NCI-H2029 treated with DMSO at 0.1 percent for 48 hours (cell line): ENCODE results near the gene PBX4.
"Not testable (repeated sequence)": the region's sequence is repeated elsewhere in the genome, so short reads cannot be mapped to it uniquely, and the experiment has no call there.

Experiments
- DNase-seq: peaks from one replicate; lab custom pipeline; 2025; lab: John Stamatoyannopoulos, UW

Gene PBX4

GRCh38 chr19:19626516-19627472, 8.3 kb upstream of the PBX4 start:
- no peak for DNase-seq

DNA sequence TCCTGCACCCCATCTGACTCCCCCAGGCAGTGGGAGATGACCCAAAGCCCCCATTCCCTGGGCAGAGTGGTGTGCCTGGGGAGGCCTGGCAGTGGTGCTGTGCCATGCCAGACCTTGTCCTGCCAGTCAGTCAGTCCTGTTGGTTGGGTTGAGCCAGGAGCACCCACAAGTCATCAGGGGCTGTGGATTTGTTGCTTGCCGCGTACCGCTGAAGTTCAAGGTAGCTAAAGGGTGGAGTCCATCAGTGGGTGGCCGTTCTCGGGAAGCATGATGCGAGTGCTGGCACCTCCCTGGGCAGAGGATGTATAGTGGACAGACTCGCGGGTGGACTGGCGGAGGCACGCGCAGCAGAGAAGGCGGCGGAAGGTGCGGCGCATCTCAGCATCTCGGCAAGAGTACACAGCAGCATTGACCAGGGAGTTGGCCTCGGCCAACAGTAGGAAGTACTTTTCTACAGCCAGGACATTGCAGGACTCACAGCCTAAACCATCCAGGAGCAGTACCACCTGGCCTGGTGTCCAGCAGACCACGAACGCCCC, 5.6 kb upstream of the PBX4 start:
- DNase-seq, result no peak

DNA sequence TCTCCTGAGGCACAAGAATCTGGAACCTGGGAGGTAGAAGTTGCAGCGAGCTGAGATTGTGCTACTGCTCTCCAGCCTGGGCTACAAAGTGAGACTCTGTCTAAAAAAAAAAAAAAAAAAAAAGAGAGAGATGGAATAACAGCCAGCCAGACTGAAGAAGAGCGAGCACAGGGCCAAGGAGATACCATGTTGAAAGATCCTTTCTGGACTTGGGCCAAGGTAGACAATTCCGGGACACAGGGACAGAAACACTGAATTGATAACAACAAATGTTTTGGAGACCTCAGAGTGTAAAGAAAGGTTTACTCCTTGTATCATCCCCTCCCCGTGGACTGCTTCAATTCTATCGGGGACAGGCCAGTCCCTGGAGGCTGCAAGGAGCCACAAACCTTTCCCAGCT, 4.9 kb upstream of the PBX4 start:
- DNase-seq, result no peak

DNA sequence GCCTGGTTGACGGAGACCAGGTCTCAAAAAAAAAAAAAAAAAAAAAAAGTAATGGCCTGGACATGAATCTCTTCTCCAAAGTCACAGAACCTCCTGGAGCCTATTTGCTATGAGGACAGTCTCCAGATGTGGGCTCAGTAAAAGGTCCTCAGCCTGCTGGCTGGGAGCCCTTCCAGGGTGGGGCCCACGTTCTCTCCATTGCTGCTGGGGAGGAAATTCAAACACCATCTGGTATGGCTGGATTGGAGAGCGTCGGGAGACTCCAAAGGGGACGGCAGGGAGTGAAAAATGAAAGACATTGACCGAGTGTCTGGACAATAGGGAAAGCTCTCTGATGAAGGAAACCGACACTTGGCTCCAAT, 1.3 kb upstream of the PBX4 start:
- DNase-seq, result no peak

GRCh38 chr19:19619181-19619848, 828 bp upstream of the PBX4 start:
- no peak for DNase-seq

- no peak for DNase-seq
These were observed 3.4 kb downstream of the PBX4 start for GRCh38 chr19:19615086-19615485.

GRCh38 chr19:19613506-19613905, 5.0 kb downstream of the PBX4 start:
- no peak for DNase-seq

GRCh38 chr19:19610376-19611202, 7.9 kb downstream of the PBX4 start:
- no peak for DNase-seq

GRCh38 chr19:19606686-19607085, 11.8 kb downstream of the PBX4 start:
- not testable (repeated sequence) for DNase-seq

DNA sequence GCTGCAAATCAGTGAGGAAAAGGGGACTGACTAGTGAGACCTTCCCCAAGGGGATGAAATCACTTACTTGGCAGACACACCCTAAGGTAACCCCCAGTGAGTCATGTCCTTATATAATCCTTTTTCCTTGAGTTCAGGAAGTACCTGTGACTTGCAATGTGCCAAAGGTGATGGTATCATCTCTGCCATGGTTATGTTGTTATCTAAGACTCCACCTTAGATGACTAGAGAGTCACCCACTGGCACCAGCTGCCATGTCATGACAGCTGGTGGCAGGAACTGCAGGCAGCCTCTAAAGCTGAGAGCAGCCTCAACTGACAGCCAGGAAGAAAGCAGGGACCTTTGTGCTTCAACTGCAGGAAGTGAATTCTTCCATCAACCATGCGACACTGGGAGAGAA, 12.5 kb downstream of the PBX4 start:
- DNase-seq, result no peak

GRCh38 chr19:19602713-19603324, 15.7 kb downstream of the PBX4 start:
- no peak for DNase-seq

DNA sequence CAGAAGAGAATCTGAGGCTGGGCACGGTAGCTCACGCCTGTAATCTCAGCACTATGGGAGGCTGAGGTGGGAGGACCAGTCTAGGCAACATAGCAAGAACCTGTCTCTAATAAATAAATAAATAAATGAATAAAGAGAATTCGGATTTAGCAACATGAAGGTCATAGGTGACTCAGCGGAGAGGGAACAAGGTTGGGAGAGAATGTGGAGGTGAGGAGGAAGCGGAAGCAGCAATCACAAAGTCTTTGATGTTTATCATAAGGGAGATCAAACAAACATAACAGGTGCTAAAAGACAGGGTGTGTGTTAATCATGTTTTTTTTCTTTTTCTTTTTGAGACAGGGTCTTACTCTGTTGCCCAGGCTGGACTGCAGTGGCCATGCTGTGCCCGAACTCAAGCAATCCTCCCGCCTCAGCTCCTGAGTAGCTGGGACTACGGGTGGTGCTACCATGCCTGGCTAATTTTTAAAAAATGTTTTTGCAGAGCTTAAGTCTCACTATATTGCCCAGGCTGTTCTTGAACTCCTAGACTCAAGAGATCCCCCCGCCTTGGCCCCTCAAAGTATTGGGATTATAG, 16.3 kb downstream of the PBX4 start:
- DNase-seq, result no peak

DNA sequence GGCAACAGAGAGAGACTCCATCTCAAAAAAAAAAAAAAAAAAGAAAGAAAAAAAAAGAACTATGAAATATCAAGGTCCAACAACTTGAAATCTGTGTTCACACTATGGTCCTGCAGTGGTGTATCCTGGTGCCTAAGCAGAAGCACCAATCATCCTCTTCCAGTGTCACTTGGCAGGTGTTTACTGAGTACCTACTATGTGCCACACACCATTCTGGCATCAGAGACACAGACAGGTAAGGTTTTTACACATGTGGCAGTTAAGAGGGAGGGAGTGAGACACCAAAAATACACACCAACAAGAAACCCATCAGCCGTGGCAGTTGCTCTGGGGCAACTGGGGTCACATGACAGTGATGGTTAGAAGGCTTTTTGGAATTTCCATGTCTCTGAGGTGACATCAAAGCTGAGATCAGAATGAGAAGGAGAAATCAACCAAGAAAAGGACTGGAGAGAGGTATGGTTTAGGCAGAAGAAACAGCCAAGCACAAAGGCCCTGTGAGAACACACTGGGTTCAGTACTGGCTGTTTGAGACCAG, 17.6 kb downstream of the PBX4 start:
- DNase-seq, result no peak

- not testable (repeated sequence) for DNase-seq
These were observed 19.6 kb downstream of the PBX4 start for GRCh38 chr19:19598728-19599451.

- no peak for DNase-seq
These were observed 20.6 kb downstream of the PBX4 start for GRCh38 chr19:19597809-19598306.

DNA sequence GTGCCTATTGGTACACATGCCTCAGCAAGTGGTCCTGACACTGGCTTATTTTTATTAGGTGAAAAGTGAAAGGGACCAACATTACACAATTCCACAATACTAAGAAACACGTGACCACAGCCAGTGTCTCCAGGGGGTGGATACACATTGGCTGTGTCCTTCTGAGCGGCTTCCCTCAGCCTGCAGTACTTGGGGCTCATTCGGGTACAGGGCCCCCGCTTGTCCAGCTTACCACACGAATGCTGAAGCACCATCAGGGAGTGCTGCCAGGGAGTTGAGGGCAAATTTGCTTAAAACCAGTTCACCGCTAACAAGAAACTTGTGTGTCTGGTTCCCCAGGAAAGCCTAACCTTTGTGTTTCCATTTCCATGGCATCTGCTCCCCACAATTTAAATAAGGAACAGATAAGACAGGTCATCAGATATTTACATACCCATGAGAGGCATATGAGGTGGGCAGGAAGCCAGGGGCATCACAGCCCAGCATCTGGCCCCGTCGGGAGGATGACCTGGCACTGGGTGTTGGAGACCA, 23.3 kb downstream of the PBX4 start:
- no peak for DNase-seq

GRCh38 chr19:19594381-19594780, 24.1 kb downstream of the PBX4 start:
- no peak for DNase-seq

- DNase-seq, result no peak
These were observed 25.8 kb downstream of the PBX4 start for GRCh38 chr19:19592690-19593089.

- no peak for DNase-seq
These were observed 27.2 kb downstream of the PBX4 start for GRCh38 chr19:19591133-19591825.
